Thoracic aorta (tissue), 2 donors: ENCODE results near the gene SLC49A4. TPM values are rescaled to one million over a fixed set of nuclear protein-coding genes. Genes with fewer than 3 reads are reported as not detected.
A peak's percentile ranks its signal among the peaks of the same experiment; 100 is the strongest.

ENCODE experiments used
- ATAC-seq: fragments of 150-250 bp; one replicate; pipeline ENCODE4 v1.8.0; 2017; ENCODE audit warnings: low read depth; ENCODE audit not compliant: insufficient number of reproducible peaks, low FRiP score
- DNase-seq: peaks from one replicate; pipeline ENCODE4 v3.0.0-alpha.2; 2020; ENCODE audit warnings: low spot score
- H3K27ac ChIP-seq, 2 donors: fragments of 200-600 bp; sonication (generic); 1 replicate in 1 of 2; 2 replicates in 1 of 2; pipeline ENCODE4 v1.5.1; 2016; ENCODE audit warnings: mild to moderate bottlenecking in 2 of 2, moderate library complexity in 2 of 2
- H3K27me3 ChIP-seq: fragments of 200-600 bp; sonication (generic); replicated peaks from 2 replicates; pipeline ENCODE4 v1.6.0; 2016; ENCODE audit warnings: mild to moderate bottlenecking; ENCODE audit not compliant: insufficient read depth
- H3K36me3 ChIP-seq: fragments of 200-600 bp; sonication (generic); one replicate; pipeline ENCODE4 v1.5.1; 2016
- H3K4me1 ChIP-seq, 2 donors: fragments of 200-600 bp; sonication (generic); 1 replicate in 1 of 2; 2 replicates in 1 of 2; pipeline versions ENCODE4 v1.5.1 to v1.6.0; 2016; ENCODE audit warnings: low read depth in 2 of 2, mild to moderate bottlenecking in 1 of 2; ENCODE audit not compliant: control insufficient read depth in 1 of 2
- H3K4me3 ChIP-seq: fragments of 200-600 bp; sonication (generic); 2 replicates; pipeline ENCODE4 v1.5.1; 2016; ENCODE audit warnings: mild to moderate bottlenecking
- H3K9me3 ChIP-seq: fragments of 200-600 bp; sonication (generic); 2 replicates; pipeline ENCODE4 v1.5.1; 2016
- CTCF ChIP-seq: fragments of 200-600 bp; sonication (generic); IDR thresholded peaks from one replicate; pipeline ENCODE4 v1.5.1; 2019; ENCODE audit warnings: antibody characterized with exemption
- total RNA-seq, 2 donors: library from RNA; depleted of rRNA; stranded (reverse); fragments of >200 nt; gene quantifications; one replicate each; pipeline versions ENCODE4 v1.1.0 to v1.2.3, GENCODE V29; 2016

Gene SLC49A4
- total RNA-seq, 2 donors from 2014 or later: 17.4 to 20.0 TPM

DNA sequence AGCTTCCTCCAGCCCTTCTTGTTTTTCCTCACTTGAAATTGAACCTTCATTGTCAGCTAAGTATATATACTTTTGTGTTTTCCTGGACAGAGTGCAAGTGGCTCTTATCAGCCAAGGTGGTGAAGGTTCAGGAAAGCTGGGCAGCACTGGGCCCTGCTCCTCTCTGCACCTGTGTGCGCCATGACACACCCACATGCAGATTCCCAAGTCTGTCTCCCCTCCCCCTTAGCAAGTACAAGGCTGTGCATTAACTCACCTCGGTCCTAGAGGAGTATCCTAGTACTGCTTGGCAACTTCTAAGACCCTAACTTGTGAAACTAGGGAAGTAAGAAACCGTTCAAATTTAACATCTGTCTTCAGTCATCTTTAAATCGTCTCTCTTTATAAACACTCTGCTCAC lies 85.8 kb downstream of the SLC49A4 start:
- no peaks in the 10 kb centered on the region for H3K27me3 ChIP-seq
- DNase-seq (no peak), ATAC-seq (no peak)
- H3K36me3 ChIP-seq: peaks cover 11% of the 10 kb centered on the region
- H3K9me3 ChIP-seq: no peaks in the 10 kb centered on the region
- no peak for TF ChIP-seq CTCF
- H3K4me1 ChIP-seq: no peaks in the 10 kb centered on the region
- H3K27ac ChIP-seq: no peak overlapping the region
- H3K4me3 ChIP-seq: no peak overlapping the region

DNA sequence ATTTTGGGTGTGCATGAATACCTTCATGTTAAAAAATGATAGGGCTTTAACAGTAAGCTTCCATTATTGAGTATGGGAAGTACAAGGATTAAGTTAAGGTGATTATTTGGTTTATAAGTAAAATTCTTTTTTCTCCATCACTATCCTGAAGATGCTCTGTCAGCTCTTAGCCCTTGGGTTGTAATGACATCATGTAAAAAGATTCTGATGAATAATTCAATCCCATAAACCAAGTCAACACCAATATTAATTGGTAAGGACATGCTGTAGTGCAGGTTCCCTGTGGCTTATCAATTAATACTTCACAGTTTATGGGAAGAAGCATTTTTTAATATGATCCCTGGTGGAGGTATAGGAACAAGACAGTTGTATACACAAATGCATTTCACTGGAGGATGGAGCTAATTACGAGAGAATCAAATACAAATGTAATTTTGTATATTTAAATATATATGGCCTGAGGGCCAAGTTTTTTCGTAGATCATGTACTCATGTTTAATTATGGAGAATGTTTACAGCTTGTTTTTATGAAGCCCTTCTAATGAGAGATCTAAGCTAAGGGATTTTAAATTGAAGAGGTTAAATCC lies 87.6 kb downstream of the SLC49A4 start:
- H3K4me1 ChIP-seq: no peaks in the 10 kb centered on the region
- no peak overlapping the region for H3K4me3 ChIP-seq
- DNase-seq (no peak), ATAC-seq (no peak)
- TF ChIP-seq CTCF: no peak
- H3K27me3 ChIP-seq: no peaks in the 10 kb centered on the region
- H3K9me3 ChIP-seq: no peaks in the 10 kb centered on the region
- H3K36me3 ChIP-seq: peaks cover 11% of the 10 kb centered on the region
- H3K27ac ChIP-seq: no peak overlapping the region

DNA sequence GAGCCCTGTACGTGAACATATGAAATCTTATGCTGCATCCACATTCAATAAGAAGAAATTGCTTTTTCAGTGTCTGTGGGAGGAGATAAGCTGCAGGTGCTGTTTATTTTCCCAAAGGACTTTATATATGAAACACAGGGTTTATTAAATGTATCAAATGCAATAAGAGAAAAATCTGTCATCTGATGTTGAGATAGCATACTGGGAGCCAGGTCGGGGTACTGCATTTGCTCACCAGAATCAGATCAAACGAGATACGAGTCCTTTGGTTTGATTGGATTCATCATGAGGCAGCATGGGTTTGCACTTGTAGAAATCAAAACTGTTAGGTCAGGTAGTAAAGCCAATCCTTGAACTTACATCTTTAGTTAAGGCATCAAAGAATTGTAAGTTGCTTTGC lies 91.4 kb downstream of the SLC49A4 start:
- H3K4me1 ChIP-seq: peaks cover 3 to 20% of the 10 kb centered on the region in 2 donors
- H3K27ac ChIP-seq: no peak overlapping the region
- no peak overlapping the region for H3K4me3 ChIP-seq
- no peaks in the 10 kb centered on the region for H3K27me3 ChIP-seq
- H3K9me3 ChIP-seq: no peaks in the 10 kb centered on the region
- ATAC-seq: no peak
- no peak for DNase-seq
- TF ChIP-seq CTCF: no peak
- peaks cover 6% of the 10 kb centered on the region for H3K36me3 ChIP-seq

DNA sequence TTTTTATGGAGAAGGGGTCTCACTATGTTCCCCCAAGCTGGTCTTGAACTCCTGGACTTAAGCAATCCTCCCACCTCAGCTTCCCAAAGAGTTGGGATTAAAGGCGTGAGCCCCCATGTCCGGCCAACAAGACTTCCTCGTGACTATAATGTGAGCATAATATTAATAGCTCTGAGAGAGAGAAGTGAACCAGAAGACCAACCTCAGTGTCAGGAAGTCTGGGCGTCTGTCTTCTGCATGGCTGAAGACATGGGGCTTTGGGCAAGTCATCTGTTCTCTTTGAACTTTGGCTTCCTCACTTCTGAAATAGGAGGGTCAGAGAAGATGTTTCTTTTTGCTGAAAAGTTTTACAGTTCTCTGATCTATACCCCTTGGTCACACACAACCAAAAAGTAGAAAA lies 92.1 kb downstream of the SLC49A4 start:
- DNase-seq: no peak
- no peak for ATAC-seq
- H3K27ac ChIP-seq: no peak overlapping the region
- H3K4me3 ChIP-seq: no peak overlapping the region
- peaks cover 3 to 20% of the 10 kb centered on the region in 2 donors for H3K4me1 ChIP-seq
- H3K27me3 ChIP-seq: no peaks in the 10 kb centered on the region
- H3K9me3 ChIP-seq: no peaks in the 10 kb centered on the region
- no peaks in the 10 kb centered on the region for H3K36me3 ChIP-seq
- TF ChIP-seq CTCF: no peak

DNA sequence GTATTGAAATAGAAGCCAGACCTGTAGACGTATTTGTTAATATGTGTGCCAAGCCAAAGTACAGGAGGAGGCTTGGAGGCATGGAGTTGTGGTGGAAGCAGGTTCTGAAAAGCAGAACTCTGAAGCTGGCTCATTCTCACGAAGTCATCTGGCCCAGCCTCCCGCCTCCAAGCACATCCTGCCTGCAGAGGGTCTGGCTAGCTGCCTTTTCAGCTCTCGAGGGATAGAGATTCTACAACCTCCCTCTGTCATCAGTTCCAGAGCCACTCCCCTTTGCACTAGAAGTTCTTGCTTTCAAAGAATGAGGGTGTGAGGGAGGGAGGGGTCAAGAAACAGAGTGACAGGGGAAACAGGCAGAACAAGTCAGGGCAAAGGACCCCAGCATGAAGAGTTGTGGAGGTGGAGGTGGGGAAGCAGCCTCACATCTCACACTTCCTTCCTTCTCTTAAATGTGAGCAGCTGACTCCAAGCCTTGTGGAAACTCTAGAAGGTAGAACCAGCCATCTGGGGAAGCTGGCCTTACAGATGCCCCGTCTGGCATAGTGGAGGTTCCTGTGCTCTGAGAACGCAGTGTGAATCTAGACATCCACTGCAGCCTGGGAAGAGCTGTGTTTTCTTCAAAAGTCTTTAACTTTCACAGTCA lies 95.3 kb downstream of the SLC49A4 start:
- Histone ChIP-seq H3K4me3 (no peak overlapping the region), H3K9me3 (no peaks in the 10 kb centered on the region), H3K4me1 (peaks cover 3 to 20% of the 10 kb centered on the region in 2 donors), H3K27me3 (no peaks in the 10 kb centered on the region), H3K36me3 (no peaks in the 10 kb centered on the region), H3K27ac (no peak overlapping the region)
- peak; percentile 17 for DNase-seq
- TF ChIP-seq CTCF: no peak
- no peak for ATAC-seq
